ENCODE results near the gene DOCK1. TPM values are rescaled to one million over a fixed set of nuclear protein-coding genes. Genes with fewer than 3 reads are reported as not detected.

Gene DOCK1
- total RNA-seq, 1 donor from 2014 or later: 72.6 TPM

DNA sequence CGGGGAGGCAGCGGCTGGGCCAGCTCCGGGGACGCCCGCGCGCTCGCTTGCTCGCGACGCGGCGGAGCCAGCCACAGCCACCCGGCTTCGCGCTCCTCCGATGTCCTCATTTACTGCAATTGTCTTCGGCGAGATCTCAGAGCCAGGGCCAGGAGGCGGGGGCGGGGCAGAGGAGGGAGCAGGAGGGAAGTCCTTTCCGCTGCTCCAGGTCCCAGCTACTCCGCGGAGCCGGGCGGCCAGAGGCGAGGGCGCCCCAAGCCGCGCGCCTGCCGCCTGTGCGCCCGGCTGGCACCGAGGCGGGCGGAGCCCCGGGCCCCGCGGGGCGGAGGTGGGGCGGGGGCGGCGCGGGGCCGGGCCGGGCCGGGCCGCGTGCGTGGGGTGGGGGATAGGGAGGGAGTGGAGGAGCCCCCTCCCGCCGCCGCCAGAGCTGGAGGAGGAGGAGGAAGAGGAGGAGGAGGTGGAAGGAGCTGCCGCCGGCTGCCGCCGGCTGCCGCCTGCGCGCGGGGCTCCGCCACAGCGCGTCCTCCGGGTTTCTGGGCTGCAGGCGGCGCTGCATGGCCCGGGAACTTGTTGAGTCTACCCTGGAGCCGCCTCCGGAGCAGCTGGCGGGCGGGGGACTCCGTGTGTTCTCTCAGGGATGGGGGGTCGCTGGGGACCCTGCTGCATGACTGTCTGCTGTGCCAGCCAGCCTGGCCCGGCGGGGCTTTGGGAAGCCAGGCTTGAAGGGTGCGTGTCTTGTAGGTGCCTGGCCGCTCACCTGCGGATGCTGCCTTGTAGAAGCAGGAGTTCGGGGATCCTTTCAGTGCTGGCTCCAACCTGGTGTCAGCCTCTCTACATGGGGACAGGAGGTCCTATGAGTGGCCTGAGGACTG is 291.3 kb downstream of the DOCK1 start, which contains the start of gene INSYN2A:
Gene INSYN2A (minus strand): TSS at position 310 of the 872 bp plus-strand sequence. CDS start 20,196 bp downstream, outside the sequence.
- Histone ChIP-seq H4K20me1 (ENCODE audit: low read depth) (peaks cover 56% of the 10 kb centered on the region), H3K9ac (no peak within 1 kb of the TSS)

DNA sequence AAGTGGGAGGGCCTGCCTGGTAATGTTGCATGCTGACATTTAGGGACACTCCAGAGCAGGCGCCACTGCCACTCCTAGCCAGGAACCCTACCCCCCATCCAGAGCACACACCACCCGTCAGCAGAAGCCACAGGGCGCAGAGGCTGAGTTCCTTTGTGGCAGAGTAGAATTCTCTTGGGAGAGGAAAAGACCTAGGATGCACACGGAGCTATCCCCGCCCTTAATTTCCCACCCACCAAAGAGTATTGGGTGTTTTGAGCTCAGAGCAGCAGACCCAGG is 291.9 kb downstream of the DOCK1 start:
- Histone ChIP-seq H2AFZ (replicated peaks) (no peak overlapping the region), H3K4me3 (peak overlapping the region; percentile 62), H3K79me2 (ENCODE audit: low read depth) (no peaks in the 10 kb centered on the region), H3K4me2 (peak overlapping the region; percentile 90), H3K9me3 (ENCODE audit: low read depth) (no peaks in the 10 kb centered on the region), H3K9ac (no peak overlapping the region), H3K27ac (no peak overlapping the region), H3K4me1 (peaks cover 21% of the 10 kb centered on the region), H3K27me3 (peaks cover 61% of the 10 kb centered on the region), H3F3A (ENCODE audit: low read depth) (peaks cover 9% of the 10 kb centered on the region), H3K36me3 (no peaks in the 10 kb centered on the region), H4K20me1 (ENCODE audit: low read depth) (peaks cover 54% of the 10 kb centered on the region)
- peaks cover 20% of the 10 kb centered on the region for H3K27me3 Mint-ChIP-seq (ENCODE audit: insufficient read depth, low read depth)
- no peak overlapping the region for H3K27ac Mint-ChIP-seq
- H3K4me1 Mint-ChIP-seq: peaks cover 19% of the 10 kb centered on the region
- H3K36me3 Mint-ChIP-seq: no peaks in the 10 kb centered on the region
- no peaks in the 10 kb centered on the region for H3K9me3 Mint-ChIP-seq
- no peak for DNase-seq (ENCODE audit: low spot score)
- peak overlapping the region; percentile 89 for H3K4me3 Mint-ChIP-seq
- TF ChIP-seq, protein P1, sequence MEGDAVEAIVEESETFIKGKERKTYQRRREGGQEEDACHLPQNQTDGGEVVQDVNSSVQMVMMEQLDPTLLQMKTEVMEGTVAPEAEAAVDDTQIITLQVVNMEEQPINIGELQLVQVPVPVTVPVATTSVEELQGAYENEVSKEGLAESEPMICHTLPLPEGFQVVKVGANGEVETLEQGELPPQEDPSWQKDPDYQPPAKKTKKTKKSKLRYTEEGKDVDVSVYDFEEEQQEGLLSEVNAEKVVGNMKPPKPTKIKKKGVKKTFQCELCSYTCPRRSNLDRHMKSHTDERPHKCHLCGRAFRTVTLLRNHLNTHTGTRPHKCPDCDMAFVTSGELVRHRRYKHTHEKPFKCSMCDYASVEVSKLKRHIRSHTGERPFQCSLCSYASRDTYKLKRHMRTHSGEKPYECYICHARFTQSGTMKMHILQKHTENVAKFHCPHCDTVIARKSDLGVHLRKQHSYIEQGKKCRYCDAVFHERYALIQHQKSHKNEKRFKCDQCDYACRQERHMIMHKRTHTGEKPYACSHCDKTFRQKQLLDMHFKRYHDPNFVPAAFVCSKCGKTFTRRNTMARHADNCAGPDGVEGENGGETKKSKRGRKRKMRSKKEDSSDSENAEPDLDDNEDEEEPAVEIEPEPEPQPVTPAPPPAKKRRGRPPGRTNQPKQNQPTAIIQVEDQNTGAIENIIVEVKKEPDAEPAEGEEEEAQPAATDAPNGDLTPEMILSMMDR (IDR thresholded peaks at IDR 0.05): no peak
- no peak for TF ChIP-seq EZH2phosphoT487 (IDR thresholded peaks at IDR 0.05)
- no peak for TF ChIP-seq EZH2 (IDR thresholded peaks at IDR 0.05)

More for the DNA sequence above, 291.3 kb downstream of the DOCK1 start, which contains the start of gene INSYN2A:
- TF ChIP-seq EZH2phosphoT487 (IDR thresholded peaks at IDR 0.05) (no peak), EZH2 (IDR thresholded peaks at IDR 0.05) (no peak)
- TF ChIP-seq, protein P1 (IDR thresholded peaks at IDR 0.05): peak; percentile 51
- H3K4me2 ChIP-seq: peak within 1 kb of the TSS; percentile 90
- Mint-ChIP-seq H3K27me3 (ENCODE audit: insufficient read depth, low read depth) (peaks cover 20% of the 10 kb centered on the region), H3K4me3 (peak within 1 kb of the TSS; percentile 89), H3K36me3 (no peaks in the 10 kb centered on the region), H3K9me3 (no peaks in the 10 kb centered on the region), H3K4me1 (peaks cover 19% of the 10 kb centered on the region), H3K27ac (no peak within 1 kb of the TSS)
- peak within 1 kb of the TSS; percentile 62 for H3K4me3 ChIP-seq
- H3K9me3 ChIP-seq (ENCODE audit: low read depth): no peaks in the 10 kb centered on the region
- H3F3A ChIP-seq (ENCODE audit: low read depth): peaks cover 9% of the 10 kb centered on the region
- peak; percentile 85 for DNase-seq (ENCODE audit: low spot score)
- H3K27me3 ChIP-seq: peaks cover 66% of the 10 kb centered on the region
- H2AFZ ChIP-seq (replicated peaks): no peak within 1 kb of the TSS
- no peaks in the 10 kb centered on the region for H3K79me2 ChIP-seq (ENCODE audit: low read depth)
- H3K36me3 ChIP-seq: no peaks in the 10 kb centered on the region
- H3K27ac ChIP-seq: no peak within 1 kb of the TSS
- H3K4me1 ChIP-seq: peaks cover 18% of the 10 kb centered on the region

DNA sequence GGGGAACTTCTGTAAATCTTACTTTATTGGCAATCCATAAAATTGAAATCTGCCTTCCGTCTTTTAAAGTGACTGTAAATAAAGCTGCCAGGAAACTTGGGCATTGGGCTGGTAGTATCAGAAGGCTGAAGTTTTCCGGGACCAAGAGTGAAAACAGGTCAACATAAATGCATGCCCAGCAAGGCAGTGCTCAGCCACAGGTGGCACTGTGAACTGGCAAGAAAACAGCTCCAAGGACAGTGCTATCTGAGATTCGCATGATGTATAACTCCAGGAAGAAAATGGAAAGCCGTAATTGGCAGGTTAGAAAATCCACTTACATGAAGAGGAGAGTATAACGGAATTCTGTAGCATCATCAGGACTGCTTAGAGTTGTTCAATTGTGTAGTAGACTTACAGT is 293.1 kb downstream of the DOCK1 start:
- H3K9me3 ChIP-seq (ENCODE audit: low read depth): no peaks in the 10 kb centered on the region
- H3K4me3 ChIP-seq: no peak overlapping the region
- DNase-seq (ENCODE audit: low spot score): no peak
- peaks cover 9% of the 10 kb centered on the region for H3F3A ChIP-seq (ENCODE audit: low read depth)
- Mint-ChIP-seq H3K36me3 (no peaks in the 10 kb centered on the region), H3K4me1 (peaks cover 19% of the 10 kb centered on the region), H3K27ac (no peak overlapping the region), H3K4me3 (peak overlapping the region; percentile 11), H3K9me3 (no peaks in the 10 kb centered on the region), H3K27me3 (ENCODE audit: insufficient read depth, low read depth) (peaks cover 18% of the 10 kb centered on the region)
- no peak for TF ChIP-seq EZH2phosphoT487 (IDR thresholded peaks at IDR 0.05)
- TF ChIP-seq, protein P1 (IDR thresholded peaks at IDR 0.05): no peak
- no peak for TF ChIP-seq EZH2 (IDR thresholded peaks at IDR 0.05)
- peaks cover 21% of the 10 kb centered on the region for H3K4me1 ChIP-seq
- peaks cover 49% of the 10 kb centered on the region for H3K27me3 ChIP-seq
- H3K4me2 ChIP-seq: no peak overlapping the region
- no peak overlapping the region for H2AFZ ChIP-seq (replicated peaks)
- no peak overlapping the region for H3K9ac ChIP-seq
- H3K36me3 ChIP-seq: no peaks in the 10 kb centered on the region
- H3K27ac ChIP-seq: no peak overlapping the region
- H3K79me2 ChIP-seq (ENCODE audit: low read depth): no peaks in the 10 kb centered on the region
- H4K20me1 ChIP-seq (ENCODE audit: low read depth): peaks cover 48% of the 10 kb centered on the region
